ENCODE measurements around the gene EPG5. TPM values are rescaled to one million over a fixed set of nuclear protein-coding genes. Genes with fewer than 3 reads are reported as not detected.

Gene EPG5
- total and polyA plus RNA-seq, 2 of the 4 experiments (the other 2 are of a cell fraction), result 37.3 to 114 TPM

- H4K5ac ChIP-seq (ENCODE audit: low read depth, low read length), result no peak overlapping the region
- H3K4me1 ChIP-seq (ENCODE audit: control insufficient read depth, insufficient read depth, low read length), result no peaks in the 10 kb centered on the region; the same call in 1 of the 2 replicates
- ATAC-seq (ENCODE audit: low read depth) (no peak), DNase-seq (no peak)
- H2AFZ ChIP-seq (replicated peaks; ENCODE audit: low read length, poor library complexity), result no peak overlapping the region
- no peak overlapping the region for H2BK15ac ChIP-seq (ENCODE audit: low read depth, low read length)
- TF ChIP-seq BHLHE40 (IDR thresholded peaks at IDR 0.05; ENCODE audit: low read depth, low read length), result no peak
- no peak for TF ChIP-seq MAZ (IDR thresholded peaks at IDR 0.05; ENCODE audit: borderline replicate concordance, low read depth, low read length)
- TF ChIP-seq CHD1 (IDR thresholded peaks at IDR 0.05; ENCODE audit: low read depth, low read length), result no peak
- TF ChIP-seq USF2 (IDR thresholded peaks at IDR 0.05; ENCODE audit: low read depth, low read length), result no peak
- no peak for TF ChIP-seq CEBPB (IDR thresholded peaks at IDR 0.05; ENCODE audit: low read depth, low read length)
- TF ChIP-seq CTCF (conservative IDR thresholded peaks at IDR 0.05; ENCODE audit: low read depth, low read length), result no peak
- TF ChIP-seq RFX5 (IDR thresholded peaks at IDR 0.05; ENCODE audit: low read depth, low read length), result no peak
- no peak for TF ChIP-seq FOS (IDR thresholded peaks at IDR 0.05; ENCODE audit: low read depth, low read length)
- TF ChIP-seq NFE2L2 (IDR thresholded peaks at IDR 0.05; ENCODE audit: low read depth, low read length), result no peak
- no peak for TF ChIP-seq SMC3 (IDR thresholded peaks at IDR 0.05; ENCODE audit: low read depth, low read length)
- TF ChIP-seq MXI1 (IDR thresholded peaks at IDR 0.05; ENCODE audit: borderline replicate concordance, low read depth, low read length), result no peak
- no peak for TF ChIP-seq RAD21 (IDR thresholded peaks at IDR 0.05; ENCODE audit: low read length)
- no peak for TF ChIP-seq RCOR1 (IDR thresholded peaks at IDR 0.05; ENCODE audit: insufficient replicate concordance, low read length)
- TF ChIP-seq MAFK (IDR thresholded peaks at IDR 0.05; ENCODE audit: low read depth, low read length), result no peak
- no peak for TF ChIP-seq ELK1 (IDR thresholded peaks at IDR 0.05; ENCODE audit: borderline replicate concordance, low read depth, low read length)
- BruUV-seq (replicated peaks), result no TSS peak
- no peak overlapping the region for H4K8ac ChIP-seq (ENCODE audit: low read depth in 2 of 2, low read length in 2 of 2)
- dilution Hi-C loops (cut with HindIII; ENCODE audit: low sequenced_read_pairs, unreplicated experiment) (no loop called here), in situ Hi-C loops (cut with MboI; ENCODE audit: low sequenced_read_pairs) (no loop called here), intact Hi-C loops (cut with micrococcal nuclease) (no loop called here)
- ChIA-PET POLR2A (ENCODE audit: unreplicated experiment) (no interaction called here), CTCF (no interaction called here)
- H3K14ac ChIP-seq (replicated peaks; ENCODE audit: low read depth, low read length), result no peak overlapping the region
- no peaks in the 10 kb centered on the region for H4K20me1 ChIP-seq (ENCODE audit: insufficient read depth, low read length)
- no peak overlapping the region for H3K23ac ChIP-seq (ENCODE audit: low read depth, low read length)
- peaks cover 26% of the 10 kb centered on the region for H3K36me3 ChIP-seq (ENCODE audit: control insufficient read depth, insufficient read depth, low read length)
- H2BK5ac ChIP-seq (ENCODE audit: low read depth, low read length, poor library complexity, severe bottlenecking), result no peak overlapping the region
- no peak overlapping the region for H4K91ac ChIP-seq (ENCODE audit: insufficient read depth, low read depth, low read length)
- peaks cover 8% of the 10 kb centered on the region; the same call in 1 of the 2 replicates for H3K9me1 ChIP-seq (ENCODE audit: insufficient read depth, low read length)
- no peaks in the 10 kb centered on the region for H3K9me3 ChIP-seq (ENCODE audit: control insufficient read depth, insufficient read depth, low read length)
- H3K4me2 ChIP-seq (ENCODE audit: low read depth, low read length), result no peak overlapping the region
- no peak overlapping the region for H3K27ac ChIP-seq (ENCODE audit: insufficient read depth, low read length)
- H2AK9ac ChIP-seq (replicated peaks; ENCODE audit: low read depth, low read length, poor library complexity), result no peak overlapping the region
- no peak overlapping the region for H3K9ac ChIP-seq (ENCODE audit: low read depth, low read length)
- H3K18ac ChIP-seq (ENCODE audit: low read depth, low read length), result no peak overlapping the region
- no peak overlapping the region for H3K4me3 ChIP-seq (ENCODE audit: insufficient read depth, low read depth, low read length)
- WGBS, 2 experiments (ENCODE audit: extremely low coverage in 2 of 2, insufficient read length in 1 of 2), result no CpG with 5 or more reads among the region's 4 CpGs
- H2BK120ac ChIP-seq (ENCODE audit: low read depth, low read length), result no peak overlapping the region
- H2BK20ac ChIP-seq (ENCODE audit: low read depth, low read length), result no peak overlapping the region
- H3K27me3 ChIP-seq (ENCODE audit: control insufficient read depth, insufficient read depth, low read length), result no peaks in the 10 kb centered on the region
- no peak overlapping the region for H3K56ac ChIP-seq (ENCODE audit: extremely low read depth, insufficient read depth, low read length)
- H3K79me1 ChIP-seq (ENCODE audit: low read depth in 1 of 2, low read length in 2 of 2), result no peaks in the 10 kb centered on the region
- no peak overlapping the region for H2AK5ac ChIP-seq (ENCODE audit: low read depth, low read length)
- no peak overlapping the region for H3K4ac ChIP-seq (ENCODE audit: low read depth, low read length)
These were observed 43.5 kb upstream of the EPG5 start for GRCh38 chr18:46010676-46011075.

Measured in IMR-90 (cell line).